ENCODE data around the gene MYCBPAP. TPM values are rescaled to one million over a fixed set of nuclear protein-coding genes. Genes with fewer than 3 reads are reported as not detected.

The MYCBPAP gene
- total RNA-seq, 1 donor from 2014 or later, result 1.3 TPM

- DNase-seq, result no peak
- TF ChIP-seq CTCF (IDR thresholded peaks at IDR 0.05), result no peak
Observed at GRCh38 chr17:50578173-50578572, 69.9 kb downstream of the MYCBPAP start.

GRCh38 chr17:50579399-50579798 is 71.2 kb downstream of the MYCBPAP start:
- Histone ChIP-seq H3K4me3 (no peak overlapping the region), H3K27me3 (no peaks in the 10 kb centered on the region), H3K27ac (no peak overlapping the region), H3K9me3 (no peaks in the 10 kb centered on the region), H3K4me1 (no peaks in the 10 kb centered on the region), H3K36me3 (no peaks in the 10 kb centered on the region)
- no peak for TF ChIP-seq CTCF (IDR thresholded peaks at IDR 0.05)
- ATAC-seq (no peak), DNase-seq (no peak)
- intact Hi-C loops (cut with DNase I), result no loop called here

More at GRCh38 chr17:50578173-50578572, 69.9 kb downstream of the MYCBPAP start:
- no peaks in the 10 kb centered on the region for H3K27me3 ChIP-seq
- H3K9me3 ChIP-seq, result no peaks in the 10 kb centered on the region
- ATAC-seq, result no peak
- no peaks in the 10 kb centered on the region for H3K4me1 ChIP-seq
- no peaks in the 10 kb centered on the region for H3K36me3 ChIP-seq
- H3K4me3 ChIP-seq, result no peak overlapping the region
- intact Hi-C loops (cut with DNase I), result no loop called here
- no peak overlapping the region for H3K27ac ChIP-seq

GRCh38 chr17:50580646-50581045 is 72.4 kb downstream of the MYCBPAP start:
- Histone ChIP-seq H3K27ac (no peak overlapping the region), H3K36me3 (no peaks in the 10 kb centered on the region), H3K4me3 (no peak overlapping the region), H3K9me3 (no peaks in the 10 kb centered on the region), H3K4me1 (no peaks in the 10 kb centered on the region), H3K27me3 (no peaks in the 10 kb centered on the region)
- ATAC-seq (no peak), DNase-seq (no peak)
- intact Hi-C loops (cut with DNase I), result no loop called here
- TF ChIP-seq CTCF (IDR thresholded peaks at IDR 0.05), result no peak

Other genes starting within 250 kb of the MYCBPAP start
- gene TMEM92, start 234.0 kb upstream of the MYCBPAP start, total RNA-seq, result 11.3 TPM
- 20.3 TPM for gene XYLT2, start 162.3 kb upstream of the MYCBPAP start, total RNA-seq
- gene MRPL27, start 135.3 kb upstream of the MYCBPAP start, total RNA-seq, result 47.1 TPM
- 1.3 TPM for gene EME1, start 135.2 kb upstream of the MYCBPAP start, total RNA-seq
- 68.0 TPM for gene LRRC59, start 110.9 kb upstream of the MYCBPAP start, total RNA-seq
- 73.9 TPM for gene ACSF2, start 82.2 kb upstream of the MYCBPAP start, total RNA-seq
- not detected for gene CHAD, start 39.6 kb upstream of the MYCBPAP start, total RNA-seq
- 34.3 TPM for gene RSAD1, start 29.6 kb upstream of the MYCBPAP start, total RNA-seq
- 0.09 TPM for gene EPN3, start 24.3 kb downstream of the MYCBPAP start, total RNA-seq
- 31.6 TPM for gene SPATA20, start 38.7 kb downstream of the MYCBPAP start, total RNA-seq
- gene CACNA1G, start 52.3 kb downstream of the MYCBPAP start, total RNA-seq, result not detected
- gene ABCC3, start 126.4 kb downstream of the MYCBPAP start, total RNA-seq, result 65.4 TPM
- gene ANKRD40, start 199.5 kb downstream of the MYCBPAP start, total RNA-seq, result 57.7 TPM
- 105 TPM for gene LUC7L3, start 211.2 kb downstream of the MYCBPAP start, total RNA-seq

Measured in upper lobe of right lung (tissue), 1 donor.